NCI-H774 (cell line): ENCODE results near the gene NINL.
"Not testable (repeated sequence)": the region's sequence is repeated elsewhere in the genome, so short reads cannot be mapped to it uniquely, and the experiment has no call there.

Experiments used
- DNase-seq: peaks from one replicate; lab custom pipeline; 2025; lab: John Stamatoyannopoulos, UW

Gene NINL

GRCh38 chr20:25584905-25585704 is at the start of gene NINL:
TSS of gene NINL (minus strand) at chr20:25585531. CDS start at chr20:25526587, 58,944 bp downstream.
- DNase-seq: peak; percentile 76

DNA sequence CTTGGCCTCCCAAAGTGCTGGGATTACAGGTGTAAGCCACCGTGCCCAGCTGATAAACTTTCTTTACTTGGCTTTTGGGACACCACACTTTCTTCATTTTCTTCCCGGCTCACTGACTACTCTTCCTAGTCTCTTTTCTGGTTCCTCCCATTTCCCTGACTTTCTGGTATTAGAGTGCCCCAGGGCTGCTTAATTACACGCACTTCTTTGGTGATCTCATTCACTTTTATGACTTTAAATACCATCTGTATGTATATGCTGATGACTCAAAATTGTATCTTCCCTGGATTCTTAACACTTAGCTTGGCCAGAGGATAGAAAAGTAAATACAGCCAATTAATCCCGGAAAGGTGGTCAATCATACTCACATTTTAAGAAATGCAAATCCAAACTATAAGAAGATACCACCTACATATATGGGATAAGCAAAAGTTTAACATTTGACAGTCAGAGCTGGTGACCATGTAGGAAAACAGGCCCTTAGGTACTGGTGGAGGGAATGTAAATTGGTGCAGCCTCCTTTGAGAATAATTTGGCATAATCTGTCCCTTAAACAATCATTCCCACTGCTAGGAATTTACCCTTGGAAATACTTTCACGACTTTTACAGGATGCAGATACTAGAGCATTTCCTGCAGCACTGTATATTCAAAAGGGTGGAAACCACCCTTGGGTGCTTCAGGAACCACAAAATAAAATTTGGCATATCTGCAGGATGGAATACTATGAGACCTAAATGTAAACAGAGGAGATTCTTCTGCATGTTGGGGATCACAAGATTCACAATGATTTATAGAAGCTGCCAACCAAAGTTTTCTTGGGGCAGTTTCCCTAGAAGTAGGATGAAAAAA is 47.8 kb upstream of the NINL start:
- no peak for DNase-seq

DNA sequence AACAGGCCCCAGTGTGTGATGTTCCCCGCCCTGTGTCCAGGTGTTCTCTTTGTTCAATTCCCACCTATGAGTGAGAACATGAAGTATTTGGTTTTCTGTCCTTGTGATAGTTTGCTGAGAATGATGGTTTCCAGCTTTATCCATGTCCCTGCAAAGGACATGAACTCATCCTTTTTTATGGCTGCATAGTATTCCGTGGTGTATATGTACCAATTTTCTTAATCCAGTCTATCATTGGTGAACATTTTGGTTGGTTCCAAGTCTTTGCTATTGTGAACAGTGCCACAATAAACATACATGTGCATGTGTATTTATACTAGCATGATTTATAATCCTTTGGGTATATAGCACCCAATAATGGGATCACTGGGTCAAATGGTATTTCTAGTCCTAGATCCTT is 45.3 kb upstream of the NINL start:
- DNase-seq: not testable (repeated sequence)

- DNase-seq: no peak
These were observed 44.6 kb upstream of the NINL start for GRCh38 chr20:25629816-25630499.

DNA sequence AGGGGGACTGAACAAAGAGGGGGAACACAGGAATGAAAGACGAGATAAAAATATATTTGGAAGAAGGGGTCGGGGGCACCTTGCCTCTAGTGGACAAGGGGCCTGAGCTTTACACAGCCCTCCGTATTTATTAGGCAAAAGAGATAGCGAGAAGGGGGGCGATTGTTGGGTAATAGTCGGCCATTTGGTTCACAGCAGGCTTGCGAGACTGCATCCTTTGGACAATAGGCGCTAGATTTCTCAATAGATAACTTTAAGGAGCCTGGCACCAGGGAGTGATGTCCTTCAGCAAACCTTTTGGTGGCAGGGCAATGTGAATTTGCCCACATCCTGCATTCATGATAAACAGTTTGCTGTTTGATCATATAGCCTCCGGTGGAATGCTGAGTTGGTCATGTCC is 41.4 kb upstream of the NINL start:
- DNase-seq: no peak

DNA sequence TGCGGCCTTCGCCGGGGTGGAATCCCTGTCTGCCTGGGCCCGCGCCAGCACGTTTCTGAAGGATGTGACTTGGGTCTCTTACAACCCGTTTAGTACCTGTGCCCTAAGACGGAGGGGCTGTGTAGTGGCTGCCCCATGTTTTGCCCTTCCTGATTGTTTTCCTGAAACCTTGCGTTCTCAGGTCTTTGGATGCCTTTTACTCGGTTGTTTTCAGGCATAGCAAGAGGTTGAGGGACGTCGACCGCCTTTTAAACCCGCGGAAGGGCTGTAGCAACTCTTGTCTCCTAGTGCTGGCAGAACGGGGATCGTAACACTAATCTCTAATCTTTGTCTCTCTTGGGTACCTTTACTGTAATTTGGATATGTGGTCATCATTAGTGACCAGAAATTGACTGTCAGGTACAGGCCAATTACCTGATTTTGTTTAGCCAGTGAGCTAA is 39.2 kb upstream of the NINL start:
- DNase-seq: no peak

DNA sequence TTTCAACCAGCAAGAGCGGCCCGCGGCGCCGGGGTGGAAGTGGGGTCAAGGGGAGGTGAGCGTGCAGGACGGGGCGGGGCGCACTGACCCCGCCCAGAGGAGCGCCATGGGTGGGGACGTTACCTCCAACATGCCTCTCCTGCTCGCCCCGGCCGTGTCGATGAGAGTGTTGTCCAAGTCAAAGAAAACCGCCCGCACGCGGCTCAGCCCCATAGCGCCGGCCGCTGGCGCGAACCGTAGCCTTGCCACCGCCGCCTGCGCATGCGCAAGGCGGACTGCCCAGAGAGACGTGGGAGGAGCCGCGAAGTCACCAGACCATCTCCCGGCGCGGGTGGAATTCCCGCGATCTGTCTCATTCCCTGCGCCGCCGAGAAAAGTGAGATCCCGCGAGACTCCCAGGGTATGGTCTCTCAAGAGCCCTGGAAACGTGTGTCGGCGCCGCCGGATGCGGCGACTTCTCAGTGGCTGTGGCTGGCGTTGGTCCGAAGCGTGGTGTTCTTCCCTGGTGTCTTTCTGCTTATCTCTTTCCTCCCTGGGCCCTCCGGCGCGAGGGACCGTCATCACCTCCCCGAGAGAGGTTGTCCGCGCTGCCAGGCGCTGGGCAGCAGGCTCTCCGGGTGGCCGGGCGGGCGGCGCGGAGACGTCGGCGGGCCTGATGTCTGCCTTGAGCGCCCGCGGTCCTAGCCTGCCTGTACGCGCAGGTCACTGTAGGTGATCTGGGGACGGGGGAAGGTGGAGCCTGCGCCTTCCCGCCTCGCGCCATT is 38.6 kb upstream of the NINL start, which contains the start of gene NANP:
TSS of gene NANP (minus strand) at position 279 of the 764 bp plus-strand sequence. CDS start at position 213, 66 bp downstream.
- DNase-seq: peak; percentile 96

DNA sequence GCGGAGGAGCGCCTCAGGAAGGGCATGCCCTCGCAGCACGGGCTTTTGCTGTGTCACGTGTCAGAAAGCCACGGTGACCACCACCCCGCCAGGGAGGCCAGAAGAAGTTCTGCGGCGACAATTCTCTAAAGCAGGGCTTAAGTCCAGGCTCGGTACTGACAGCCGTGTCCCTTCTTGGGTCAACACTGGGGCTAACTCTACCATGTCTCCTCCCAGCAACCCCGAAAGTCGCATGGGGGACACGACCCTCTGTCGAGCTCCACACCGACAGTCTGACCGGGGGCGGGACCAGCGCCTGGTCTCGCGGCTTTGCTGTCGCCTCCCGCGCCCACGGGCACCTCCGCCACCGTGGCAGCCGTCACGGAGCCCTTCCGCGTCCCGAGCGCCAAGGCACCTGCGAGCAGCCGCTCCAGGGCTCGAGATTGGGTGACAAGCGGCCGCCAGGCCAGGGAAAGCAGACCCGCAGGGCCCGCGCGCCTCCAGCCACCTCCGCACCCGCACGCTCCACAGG is 37.9 kb upstream of the NINL start:
- DNase-seq: no peak

GRCh38 chr20:25622450-25623224 is 37.3 kb upstream of the NINL start:
- no peak for DNase-seq

- no peak for DNase-seq
These were observed 36.7 kb upstream of the NINL start for GRCh38 chr20:25622049-25622448.

- no peak for DNase-seq
These were observed 34.2 kb upstream of the NINL start for GRCh38 chr20:25619514-25619913.

DNA sequence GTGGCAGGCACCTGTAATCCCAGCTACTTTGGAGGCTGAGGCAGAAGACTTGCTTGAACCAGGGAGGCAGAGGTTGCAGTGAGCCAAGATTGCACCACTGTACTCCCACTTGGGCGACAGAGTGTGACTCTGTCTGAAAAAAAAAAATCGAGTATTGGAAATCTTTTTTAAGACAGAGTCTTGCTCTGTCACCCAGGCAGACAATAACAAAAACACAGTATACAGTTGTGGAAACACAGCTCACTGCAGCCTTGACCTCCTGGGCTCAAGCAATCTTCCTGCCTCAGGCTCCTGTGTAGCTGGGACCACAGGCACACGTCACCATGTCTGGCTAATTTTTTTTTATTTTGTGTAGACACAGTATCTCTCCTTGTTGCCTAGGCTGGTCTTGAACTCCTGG is 23.4 kb upstream of the NINL start:
- DNase-seq: no peak

DNA sequence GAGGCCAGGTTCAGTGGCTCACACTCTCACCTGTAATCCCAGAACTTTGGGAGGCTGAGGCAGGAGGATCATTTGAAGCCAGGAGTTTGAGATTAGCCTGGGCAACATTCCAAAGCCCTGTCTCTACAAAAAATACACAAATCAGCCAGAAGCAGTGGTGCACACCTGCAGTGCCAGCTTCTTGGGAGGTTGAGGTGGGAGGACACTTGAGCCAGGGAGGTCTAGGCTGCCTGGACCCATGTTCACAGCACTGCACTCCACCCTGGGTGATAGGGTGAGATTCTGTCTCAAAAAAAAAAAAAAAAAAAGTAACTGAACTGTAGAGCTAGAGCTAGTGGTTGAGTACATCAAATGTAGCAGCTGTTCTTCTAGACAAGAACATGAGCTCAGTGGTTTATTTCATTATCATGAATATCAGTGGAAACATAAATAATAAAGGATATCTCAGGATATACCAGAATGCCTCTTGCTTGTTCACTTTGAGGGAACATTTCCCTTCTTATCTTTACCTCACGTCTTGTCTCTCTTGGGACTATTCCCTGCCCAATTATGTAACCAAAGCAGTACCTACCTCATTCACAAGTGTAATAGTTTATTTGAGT is 20.9 kb upstream of the NINL start:
- DNase-seq: no peak

- DNase-seq: no peak
These were observed 19.8 kb upstream of the NINL start for GRCh38 chr20:25605148-25605547.

DNA sequence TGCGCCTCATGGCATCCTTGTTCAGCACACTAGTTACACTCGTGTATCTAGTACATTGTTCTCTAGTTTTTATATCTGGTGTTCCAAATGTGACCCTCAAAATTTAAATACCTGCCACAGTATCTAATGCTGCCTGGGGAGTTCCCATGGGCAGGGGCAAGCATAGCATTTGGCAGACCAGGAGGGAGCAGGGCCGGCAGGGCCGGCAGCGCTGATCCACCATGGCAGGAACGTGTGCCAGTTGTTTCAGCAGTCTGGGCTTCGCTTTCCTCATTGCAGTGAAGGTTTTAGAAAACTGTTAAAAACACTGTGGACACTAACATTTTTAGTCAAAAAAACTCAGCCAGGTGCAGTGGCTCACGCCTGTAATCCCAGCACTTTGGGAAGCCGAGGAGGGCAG is 19.3 kb upstream of the NINL start:
- no peak for DNase-seq

- DNase-seq: not testable (repeated sequence)
These were observed 17.6 kb upstream of the NINL start for GRCh38 chr20:25602914-25603309.

DNA sequence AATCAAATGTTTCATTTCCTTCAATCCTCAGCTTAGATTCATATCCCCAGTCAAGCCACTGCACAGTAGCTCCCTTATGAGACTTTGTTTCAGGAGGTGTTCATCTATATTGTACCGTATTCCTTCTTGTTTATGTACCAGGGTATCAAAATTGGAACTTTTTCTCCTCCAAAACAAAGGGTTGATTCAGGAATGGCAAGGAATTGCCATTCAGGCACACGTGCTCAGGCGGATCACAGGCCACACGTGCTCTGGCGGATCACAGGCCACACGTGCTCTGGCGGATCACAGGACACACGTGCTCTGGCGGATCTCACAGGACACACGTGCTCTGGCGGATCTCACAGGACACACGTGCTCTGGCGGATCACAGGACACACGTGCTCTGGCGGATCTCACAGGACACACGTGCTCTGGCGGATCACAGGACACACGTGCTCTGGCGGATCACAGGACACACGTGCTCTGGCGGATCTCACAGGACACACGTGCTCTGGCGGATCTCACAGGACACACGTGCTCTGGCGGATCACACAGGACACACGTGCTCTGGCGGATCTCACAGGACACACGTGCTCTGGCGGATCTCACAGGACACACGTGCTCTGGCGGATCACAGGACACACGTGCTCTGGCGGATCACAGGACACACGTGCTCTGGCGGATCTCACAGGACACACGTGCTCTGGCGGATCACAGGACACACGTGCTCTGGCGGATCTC is 17.0 kb upstream of the NINL start:
- not testable (repeated sequence) for DNase-seq

DNA sequence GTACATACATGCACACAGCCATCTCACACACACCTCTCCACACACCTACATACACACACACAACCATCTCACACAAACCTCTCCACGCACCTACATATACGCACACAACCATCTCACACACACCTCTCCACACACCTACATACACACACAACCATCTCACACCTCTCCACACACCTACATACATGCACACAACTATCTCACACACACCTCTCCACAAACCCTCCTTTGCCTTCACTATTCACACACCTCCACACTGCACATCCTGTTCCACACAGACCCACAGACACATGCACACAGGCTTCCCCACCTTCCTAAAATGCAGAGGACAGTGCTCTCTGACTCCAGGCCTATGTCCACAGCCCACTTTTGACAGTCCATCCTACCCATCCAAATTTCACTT is 16.3 kb upstream of the NINL start:
- DNase-seq: no peak

- no peak for DNase-seq
These were observed 15.3 kb upstream of the NINL start for GRCh38 chr20:25600632-25601031.
